K562 (cell line): Measurements from ENCODE around the gene HDAC7. TPM values are rescaled to one million over a fixed set of nuclear protein-coding genes. Genes with fewer than 3 reads are reported as not detected.
A peak's percentile ranks its signal among the peaks of the same experiment; 100 is the strongest.

Experiments used
- ATAC-seq: fragments of 200-7000 bp; cut with Tn5 transposase; 3 replicates; pipeline ENCODE4 v1.9.1; 2020; ENCODE audit warnings: moderate library complexity
- BruUV-seq: library from RNA; stranded (reverse); fragments of 400-500 nt; replicated peaks from 2 replicates; lab custom pipeline; 2021; lab: Mats Ljungman, UMichigan
- CTCF ChIA-PET: fragments of 300-600 bp; formaldehyde crosslinking; extraction: SDS; loops from one replicate; lab custom pipeline; 2021; ENCODE audit warnings: low intra/inter-chr PET ratio; lab: Yijun Ruan, JAX
- POLR2A ChIA-PET: fragments of 300-600, 350-650 bp; sonication (Branson Sonifier 250); formaldehyde crosslinking; extraction: SDS; loops from one replicate; lab custom pipeline; 2021; ENCODE audit warnings: antibody characterized with exemption, inconsistent platforms; lab: Yijun Ruan, JAX
- DNase-seq, 4 experiments: peaks; one replicate each; pipeline versions ENCODE4 v3.0.0 to v3.0.0-alpha.2; 2011 to 2018; ENCODE audit warnings: low spot score in 3 of 4, mixed read lengths in 3 of 4; ENCODE audit errors: extremely low read depth in 1 of 4
- FAIRE-seq: peaks from 2 replicates; lab custom pipeline; 2011; peaks lifted over from hg19 to GRCh38; lab: Jason Lieb, UNC
- H2AFZ ChIP-seq: 2 replicates; pipeline ENCODE4 v1.6.0; 2011; ENCODE audit warnings: low read depth, low read length, control low read depth, inconsistent platforms
- H3K27ac ChIP-seq: fragments of 200-600 bp; 3 replicates; pipeline ENCODE4 v1.8.0; 2011; ENCODE audit warnings: low read depth, mild to moderate bottlenecking, control low read depth, inconsistent platforms, low read length, moderate library complexity, mixed read lengths; ENCODE audit errors: extremely low read depth
- H3K27me3 ChIP-seq, 2 experiments: fragments of 300-600 bp in 1 of 2; 2 replicates in 1 of 2; 3 replicates in 1 of 2; pipeline versions ENCODE4 v1.6.0 to v1.8.0; 2011; ENCODE audit warnings: inconsistent platforms in 2 of 2, low read length in 2 of 2, mild to moderate bottlenecking in 1 of 2, mixed read lengths in 1 of 2, moderate library complexity in 1 of 2; ENCODE audit not compliant: control insufficient read depth in 2 of 2, insufficient read depth in 2 of 2
- H3K36me3 ChIP-seq: fragments of 300-600 bp; 3 replicates; pipeline ENCODE4 v1.8.0; 2011; ENCODE audit warnings: mild to moderate bottlenecking, low read length, inconsistent platforms; ENCODE audit not compliant: control insufficient read depth, insufficient read depth
- H3K4me1 ChIP-seq, 2 experiments: fragments of 200-600 bp in 1 of 2; replicated peaks in 1 of 2; 2 replicates in 1 of 2; 3 replicates in 1 of 2; pipeline versions ENCODE4 v1.5.1 to v1.8.0; 2011; ENCODE audit warnings: inconsistent platforms in 2 of 2, low read length in 2 of 2, mild to moderate bottlenecking in 1 of 2, mixed read lengths in 1 of 2, moderate library complexity in 1 of 2; ENCODE audit not compliant: control insufficient read depth in 2 of 2, insufficient read depth in 2 of 2
- H3K4me2 ChIP-seq: 2 replicates; pipeline ENCODE4 v1.6.1; 2011; ENCODE audit warnings: low read length, control low read depth, inconsistent platforms, mixed read lengths; ENCODE audit not compliant: insufficient read depth
- H3K4me3 ChIP-seq: fragments of 200-600 bp; sonication (generic), shearing (Covaris generic); 2 replicates; pipeline ENCODE4 v1.5.1; 2016; ENCODE audit warnings: control low read depth, inconsistent platforms
- H3K79me2 ChIP-seq: fragments of 200-600 bp; 3 replicates; pipeline ENCODE4 v1.8.0; 2011; ENCODE audit warnings: low read length, inconsistent platforms; ENCODE audit not compliant: control insufficient read depth, insufficient read depth
- H3K9ac ChIP-seq, 2 experiments: 2 replicates each; pipeline versions ENCODE4 v1.6.0 to v1.6.1; 2011; ENCODE audit warnings: low read depth in 2 of 2, low read length in 2 of 2, control low read depth in 1 of 2, inconsistent platforms in 1 of 2, mild to moderate bottlenecking in 1 of 2, mixed read lengths in 1 of 2; ENCODE audit not compliant: insufficient read depth in 1 of 2
- H3K9me1 ChIP-seq: one replicate; pipeline ENCODE4 v1.6.0; 2011; ENCODE audit warnings: inconsistent platforms, mild to moderate bottlenecking, low read length, moderate library complexity; ENCODE audit not compliant: control insufficient read depth, insufficient read depth
- H3K9me3 ChIP-seq: replicated peaks from 2 replicates; pipeline ENCODE4 v1.5.1; 2011; ENCODE audit warnings: low read depth, low read length, inconsistent platforms; ENCODE audit not compliant: control insufficient read depth, insufficient read depth
- H4K20me1 ChIP-seq: replicated peaks from 2 replicates; pipeline ENCODE4 v1.6.1; 2011; ENCODE audit warnings: low read length, inconsistent platforms, mixed read lengths; ENCODE audit not compliant: control insufficient read depth, insufficient read depth
- BRCA1 ChIP-seq, 2 experiments: fragments of 450-650 bp in 1 of 2; sonication (generic) in 1 of 2; formaldehyde crosslinking in 1 of 2; IDR thresholded peaks; 2 replicates each; pipeline versions ENCODE4 v1.5.0 to v1.6.1; 2017 to 2020; ENCODE audit warnings: mild to moderate bottlenecking in 1 of 2, missing genetic modification reagents in 1 of 2
- BRD9 ChIP-seq: fragments of 450-650 bp; IDR thresholded peaks from 2 replicates; pipeline ENCODE4 v1.6.1; 2018; ENCODE audit warnings: low read depth; ENCODE audit not compliant: partially characterized antibody
- CBFA2T2 ChIP-seq: fragments of 450-650 bp; conservative IDR thresholded peaks from 2 replicates; pipeline ENCODE4 v1.6.1; 2017; ENCODE audit warnings: mild to moderate bottlenecking
- DMBX1 ChIP-seq: fragments of 250-450 bp; sonication (Bioruptor Pico); IDR thresholded peaks from 2 replicates; pipeline ENCODE4 v1.8.0; 2022; ENCODE audit warnings: inconsistent platforms, mild to moderate bottlenecking, moderate library complexity, borderline replicate concordance
- GATAD2A ChIP-seq: fragments of 450-650 bp; IDR thresholded peaks from 2 replicates; pipeline ENCODE4 v1.6.1; 2017
- KDM1A ChIP-seq, 2 experiments: fragments of 450-650 bp; IDR thresholded peaks; 2 replicates each; pipeline ENCODE4 v1.6.1; 2016; ENCODE audit warnings: mild to moderate bottlenecking in 2 of 2
- KDM4B ChIP-seq, 2 experiments: fragments of 450-650 bp in 1 of 2; sonication (generic) in 1 of 2; IDR thresholded peaks; 2 replicates each; pipeline ENCODE4 v1.6.1; 2016 to 2017; ENCODE audit warnings: borderline replicate concordance in 2 of 2, antibody characterized with exemption in 1 of 2, low read depth in 1 of 2, mild to moderate bottlenecking in 1 of 2
- MAZ ChIP-seq, 2 experiments: fragments of 450-650 bp in 1 of 2; sonication (generic) in 1 of 2; formaldehyde crosslinking; IDR thresholded peaks in 1 of 2; conservative IDR thresholded peaks in 1 of 2; 2 replicates each; pipeline versions ENCODE4 v1.4.0 to v1.5.0; 2020; ENCODE audit warnings: mild to moderate bottlenecking in 1 of 2, missing genetic modification reagents in 1 of 2
- MECOM ChIP-seq: fragments of 250-450 bp; sonication (Bioruptor Pico); IDR thresholded peaks from 2 replicates; pipeline ENCODE4 v1.8.0; 2022; ENCODE audit warnings: inconsistent platforms
- NCOR1 ChIP-seq: fragments of 450-650 bp; IDR thresholded peaks from 2 replicates; pipeline ENCODE4 v1.6.1; 2016; ENCODE audit warnings: mild to moderate bottlenecking, moderate library complexity
- RNF2 ChIP-seq: sonication (generic); IDR thresholded peaks from 2 replicates; pipeline ENCODE4 v1.6.1; 2016
- SMAD4 ChIP-seq: fragments of 250-450 bp; sonication (Bioruptor Pico); conservative IDR thresholded peaks from 2 replicates; pipeline ENCODE4 v1.8.0; 2021; ENCODE audit warnings: inconsistent platforms, mild to moderate bottlenecking, moderate library complexity
- ZNF561 ChIP-seq: fragments of 450-650 bp; formaldehyde crosslinking; conservative IDR thresholded peaks from 2 replicates; pipeline ENCODE4 v1.4.0; 2020; ENCODE audit warnings: mild to moderate bottlenecking, moderate library complexity
- WGBS: fragments of 100-300 bp; shearing (Covaris generic); methylation state at CpG from one replicate; pipeline ENCODE4 v1.1.6; 2016; ENCODE audit warnings: low coverage, mixed read lengths; ENCODE audit not compliant: insufficient coverage; ENCODE audit errors: missing lambda C conversion rate; 5-methylcytosine and 5-hydroxymethylcytosine counted together
- in situ Hi-C: fragments of 300-500 bp; cut with MboI; formaldehyde crosslinking; loops from 4 replicates; pipeline ENCODE4 v1.15.0; 2018; ENCODE audit warnings: inconsistent platforms, mixed read lengths
- intact Hi-C: fragments of 100-400 bp; cut with micrococcal nuclease; formaldehyde crosslinking; loops from 2 replicates; pipeline ENCODE4 v1.14.2; 2022
- polyA plus RNA-seq, 8 experiments: library from polyadenylated mRNA; depleted of rRNA in 4 of 8; stranded (reverse) in 5 of 8; unstranded in 3 of 8; fragments of >200 nt; fragmentation: Nextera tagmentation in 2 of 8; fragmentation: Illumina TruSeq in 1 of 8; extraction: Ambion mirVana in 2 of 8; extraction: Trizol in 1 of 8; gene quantifications; 2 replicates each; pipeline versions ENCODE4 v1.2.1 to v1.2.3, GENCODE V29; 2011 to 2014; ENCODE audit warnings: inconsistent platforms in 1 of 8, missing spikeins in 1 of 8
- total RNA-seq, 7 experiments: library from RNA; depleted of rRNA in 6 of 7; stranded (reverse); fragments of >200 nt in 6 of 7; fragmentation: Illumina TruSeq in 2 of 7; extraction: Trizol in 2 of 7; gene quantifications; 2 replicates each; pipeline versions ENCODE4 v1.2.1 to v1.2.3, GENCODE V29; 2011 to 2021; ENCODE audit warnings: low replicate concordance in 1 of 7
- TF ChIP-seq, protein P1 (sequence below): sonication (generic); formaldehyde crosslinking; IDR thresholded peaks from 2 replicates; pipeline ENCODE4 v1.8.1; 2023; ENCODE audit warnings: missing genetic modification reagents, mild to moderate bottlenecking, borderline replicate concordance

HDAC7 gene
- total and polyA plus RNA-seq, 9 of the 15 experiments (the other 6 are each of a cell fraction or from before 2014, with no cell fraction given): 2.5 to 129 (median 31.1) TPM

DNA sequence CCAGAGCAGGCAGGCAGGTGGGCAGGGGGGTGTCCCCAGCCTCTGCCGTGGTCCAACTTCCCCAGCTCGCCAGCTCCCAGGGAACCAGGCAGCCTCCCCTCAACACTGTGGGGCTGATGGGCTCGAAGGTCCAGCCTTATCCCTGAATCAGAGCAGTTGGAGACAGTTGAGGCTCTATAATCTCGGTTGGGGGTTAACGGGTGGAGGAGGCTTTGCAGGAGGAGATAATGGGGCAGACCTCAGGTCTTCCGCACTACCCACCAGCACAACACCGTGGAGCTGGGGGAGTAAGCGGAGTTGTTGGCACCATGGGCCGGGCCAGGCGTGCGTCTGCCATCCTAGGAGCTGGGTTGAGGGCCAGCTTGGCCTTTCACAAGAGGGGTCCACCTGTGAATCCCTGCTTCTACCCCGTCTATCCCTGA, 13.9 kb upstream of the HDAC7 start:
- H4K20me1 ChIP-seq: no peaks in the 10 kb centered on the region
- H3K27ac ChIP-seq: peak overlapping the region; percentile 71
- peak overlapping the region; percentile 65; the same call in 1 of the 2 replicates for H2AFZ ChIP-seq
- no peaks in the 10 kb centered on the region for H3K9me3 ChIP-seq
- peak; percentile 17 for ATAC-seq
- peak in 2 of 4 experiments; percentile 54 to 70 for DNase-seq
- WGBS: 5% methylated on average over 12 of the region's 12 CpGs
- in situ Hi-C loops: no loop called here
- FAIRE-seq: peak; percentile 26
- peak overlapping the region; percentile 67 for H3K4me2 ChIP-seq
- no TSS peak for BruUV-seq
- intact Hi-C loops: no loop called here
- peaks cover 59 to 81% of the 10 kb centered on the region in 2 experiments for H3K4me1 ChIP-seq
- CTCF ChIA-PET: no interaction called here
- H3K9ac ChIP-seq: peak overlapping the region; percentile 38 to 80
- H3K79me2 ChIP-seq: peaks cover 6% of the 10 kb centered on the region; the same call in 2 of the 3 replicates
- no peaks in the 10 kb centered on the region for H3K36me3 ChIP-seq
- H3K9me1 ChIP-seq: no peaks in the 10 kb centered on the region
- H3K4me3 ChIP-seq: no peak overlapping the region
- POLR2A ChIA-PET: interaction anchor here (0.6 to 2.6 kb wide), 9 partner anchors 12 to 101 kb away, joined by 3 to 11 read pairs (median 3); partner anchors contain the start of gene VDR
- no peaks in the 10 kb centered on the region for H3K27me3 ChIP-seq
- TF ChIP-seq BRCA1 (IDR thresholded peaks at IDR 0.05) (no peak), BRCA1 (CRISPR knock-in tag; IDR thresholded peaks at IDR 0.05) (no peak), CBFA2T2 (peak; percentile 44), GATAD2A (0 out of 2 replicates have a peak, but pooled peaks have one; percentile 27), RNF2 (peak; percentile 90; the same call in 1 of the 2 replicates), BRD9 (peak; percentile 36), MECOM (CRISPR knock-in tag) (0 out of 2 replicates have a peak, but pooled peaks have one; percentile 11), ZNF561 (CRISPR knock-in tag) (0 out of 2 replicates have a peak, but pooled peaks have one; percentile 4), DMBX1 (peak; percentile 23; the same call in 1 of the 2 replicates), KDM4B (IDR thresholded peaks at IDR 0.05; ENCODE audit: borderline replicate concordance in 2 of 2, low read depth in 1 of 2) (0 out of 4 replicates have a peak, but pooled peaks of 1 of the 2 experiments have one; percentile 44), NCOR1 (peak; percentile 37; the same call in 1 of the 2 replicates), KDM1A (IDR thresholded peaks at IDR 0.05) (peak; percentile 61 to 73; a peak in 3 of 4 replicates), MAZ (CRISPR knock-in tag; conservative IDR thresholded peaks at IDR 0.05 in 1 of 2, IDR thresholded peaks at IDR 0.05 in 1 of 2) (peak in 1 of 2 experiments; percentile 48; a peak in 2 of 4 replicates), SMAD4 (CRISPR knock-in tag) (peak; percentile 20; the same call in 1 of the 2 replicates)
- TF ChIP-seq, protein P1, sequence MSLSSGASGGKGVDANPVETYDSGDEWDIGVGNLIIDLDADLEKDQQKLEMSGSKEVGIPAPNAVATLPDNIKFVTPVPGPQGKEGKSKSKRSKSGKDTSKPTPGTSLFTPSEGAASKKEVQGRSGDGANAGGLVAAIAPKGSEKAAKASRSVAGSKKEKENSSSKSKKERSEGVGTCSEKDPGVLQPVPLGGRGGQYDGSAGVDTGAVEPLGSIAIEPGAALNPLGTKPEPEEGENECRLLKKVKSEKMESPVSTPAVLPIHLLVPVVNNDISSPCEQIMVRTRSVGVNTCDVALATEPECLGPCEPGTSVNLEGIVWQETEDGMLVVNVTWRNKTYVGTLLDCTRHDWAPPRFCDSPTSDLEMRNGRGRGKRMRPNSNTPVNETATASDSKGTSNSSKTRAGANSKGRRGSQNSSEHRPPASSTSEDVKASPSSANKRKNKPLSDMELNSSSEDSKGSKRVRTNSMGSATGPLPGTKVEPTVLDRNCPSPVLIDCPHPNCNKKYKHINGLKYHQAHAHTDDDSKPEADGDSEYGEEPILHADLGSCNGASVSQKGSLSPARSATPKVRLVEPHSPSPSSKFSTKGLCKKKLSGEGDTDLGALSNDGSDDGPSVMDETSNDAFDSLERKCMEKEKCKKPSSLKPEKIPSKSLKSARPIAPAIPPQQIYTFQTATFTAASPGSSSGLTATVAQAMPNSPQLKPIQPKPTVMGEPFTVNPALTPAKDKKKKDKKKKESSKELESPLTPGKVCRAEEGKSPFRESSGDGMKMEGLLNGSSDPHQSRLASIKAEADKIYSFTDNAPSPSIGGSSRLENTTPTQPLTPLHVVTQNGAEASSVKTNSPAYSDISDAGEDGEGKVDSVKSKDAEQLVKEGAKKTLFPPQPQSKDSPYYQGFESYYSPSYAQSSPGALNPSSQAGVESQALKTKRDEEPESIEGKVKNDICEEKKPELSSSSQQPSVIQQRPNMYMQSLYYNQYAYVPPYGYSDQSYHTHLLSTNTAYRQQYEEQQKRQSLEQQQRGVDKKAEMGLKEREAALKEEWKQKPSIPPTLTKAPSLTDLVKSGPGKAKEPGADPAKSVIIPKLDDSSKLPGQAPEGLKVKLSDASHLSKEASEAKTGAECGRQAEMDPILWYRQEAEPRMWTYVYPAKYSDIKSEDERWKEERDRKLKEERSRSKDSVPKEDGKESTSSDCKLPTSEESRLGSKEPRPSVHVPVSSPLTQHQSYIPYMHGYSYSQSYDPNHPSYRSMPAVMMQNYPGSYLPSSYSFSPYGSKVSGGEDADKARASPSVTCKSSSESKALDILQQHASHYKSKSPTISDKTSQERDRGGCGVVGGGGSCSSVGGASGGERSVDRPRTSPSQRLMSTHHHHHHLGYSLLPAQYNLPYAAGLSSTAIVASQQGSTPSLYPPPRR (CRISPR knock-in tag): no peak
